ENCODE results near the gene KDM4C. TPM values are rescaled to one million over a fixed set of nuclear protein-coding genes. Genes with fewer than 3 reads are reported as not detected.

KDM4C gene
- total RNA-seq, 4 donors from 2014 or later: 75.0 to 95.9 (median 88.9) TPM

- H3K27me3 ChIP-seq: no peaks in the 10 kb centered on the region
- intact Hi-C loops (cut with DNase I; ENCODE audit: low total_unique reads): no loop called here
- peaks cover 0 to 5% (median 0%) of the 10 kb centered on the region in 4 donors for H3K4me1 ChIP-seq
- 96% methylated on average over 2 of the region's 2 CpGs; no CpG with 5 or more reads in 1 of the 2 donors for WGBS, 2 donors (ENCODE audit: low coverage in 1 of 2)
- no peaks in the 10 kb centered on the region for H3K36me3 ChIP-seq
- no peaks in the 10 kb centered on the region for H3K9me3 ChIP-seq
- no peak for TF ChIP-seq POLR2AphosphoS5 (IDR thresholded peaks at IDR 0.05)
- TF ChIP-seq CTCF (IDR thresholded peaks at IDR 0.05): no peak
- no peak for TF ChIP-seq EP300 (IDR thresholded peaks at IDR 0.05; ENCODE audit: low read depth)
- no peak for TF ChIP-seq POLR2A (IDR thresholded peaks at IDR 0.05)
- H3K4me3 ChIP-seq: no peak overlapping the region
- no peak overlapping the region for H3K27ac ChIP-seq
- DNase-seq: no peak
- in situ Hi-C loops (cut with MboI; ENCODE audit: low pct_ligation_motif_present in 1 of 4, low pct_unique_long_range_greater_than_20kb in 1 of 4, low sequenced_read_pairs in 3 of 4): no loop called here
These were observed 181.1 kb downstream of the KDM4C start for GRCh38 chr9:6938873-6939272.

GRCh38 chr9:6941501-6941900 is 183.7 kb downstream of the KDM4C start:
- 82 to 86% methylated on average over 4 of the region's 4 CpGs for WGBS, 2 donors (ENCODE audit: low coverage in 1 of 2)
- in situ Hi-C loops (cut with MboI; ENCODE audit: low pct_ligation_motif_present in 1 of 4, low pct_unique_long_range_greater_than_20kb in 1 of 4, low sequenced_read_pairs in 3 of 4) (no loop called here), intact Hi-C loops (cut with DNase I; ENCODE audit: low total_unique reads) (no loop called here)
- Histone ChIP-seq H3K9me3 (no peaks in the 10 kb centered on the region), H3K36me3 (no peaks in the 10 kb centered on the region), H3K27me3 (no peaks in the 10 kb centered on the region), H3K4me1 (peaks cover 0 to 10% (median 1%) of the 10 kb centered on the region in 4 donors), H3K4me3 (no peak overlapping the region), H3K27ac (no peak overlapping the region)
- DNase-seq: no peak
- no peak for TF ChIP-seq EP300 (IDR thresholded peaks at IDR 0.05; ENCODE audit: low read depth)
- TF ChIP-seq POLR2A (IDR thresholded peaks at IDR 0.05): no peak
- no peak for TF ChIP-seq POLR2AphosphoS5 (IDR thresholded peaks at IDR 0.05)
- no peak for TF ChIP-seq CTCF (IDR thresholded peaks at IDR 0.05)

GRCh38 chr9:6942406-6942805 is 184.6 kb downstream of the KDM4C start:
- intact Hi-C loops (cut with DNase I; ENCODE audit: low total_unique reads) (no loop called here), in situ Hi-C loops (cut with MboI; ENCODE audit: low pct_ligation_motif_present in 1 of 4, low pct_unique_long_range_greater_than_20kb in 1 of 4, low sequenced_read_pairs in 3 of 4) (no loop called here)
- no peak for DNase-seq
- Histone ChIP-seq H3K27me3 (no peaks in the 10 kb centered on the region), H3K36me3 (no peaks in the 10 kb centered on the region), H3K27ac (no peak overlapping the region), H3K9me3 (no peaks in the 10 kb centered on the region), H3K4me1 (peaks cover 0 to 10% (median 1%) of the 10 kb centered on the region in 4 donors), H3K4me3 (no peak overlapping the region)
- no peak for TF ChIP-seq EP300 (IDR thresholded peaks at IDR 0.05; ENCODE audit: low read depth)
- TF ChIP-seq CTCF (IDR thresholded peaks at IDR 0.05): no peak
- TF ChIP-seq POLR2A (IDR thresholded peaks at IDR 0.05): no peak
- no peak for TF ChIP-seq POLR2AphosphoS5 (IDR thresholded peaks at IDR 0.05)
- WGBS, 2 donors (ENCODE audit: low coverage in 1 of 2): 83 to 92% methylated on average over 3 to 4 of the region's 4 CpGs

GRCh38 chr9:6943293-6943692 is 185.5 kb downstream of the KDM4C start:
- WGBS, 2 donors (ENCODE audit: low coverage in 1 of 2): 92 to 100% methylated on average over 2 to 6 of the region's 6 CpGs
- intact Hi-C loops (cut with DNase I; ENCODE audit: low total_unique reads): no loop called here
- TF ChIP-seq CTCF (IDR thresholded peaks at IDR 0.05): no peak
- TF ChIP-seq EP300 (IDR thresholded peaks at IDR 0.05; ENCODE audit: low read depth): no peak
- TF ChIP-seq POLR2A (IDR thresholded peaks at IDR 0.05): no peak
- no peak for TF ChIP-seq POLR2AphosphoS5 (IDR thresholded peaks at IDR 0.05)
- Histone ChIP-seq H3K9me3 (no peaks in the 10 kb centered on the region), H3K27me3 (no peaks in the 10 kb centered on the region), H3K4me1 (peaks cover 0 to 7% (median 1%) of the 10 kb centered on the region in 4 donors), H3K36me3 (no peaks in the 10 kb centered on the region), H3K4me3 (no peak overlapping the region), H3K27ac (no peak overlapping the region)
- in situ Hi-C loops (cut with MboI; ENCODE audit: low pct_ligation_motif_present in 1 of 4, low pct_unique_long_range_greater_than_20kb in 1 of 4, low sequenced_read_pairs in 3 of 4): no loop called here
- no peak for DNase-seq
